NCI-H82 treated with DMSO at 0.1 percent for 48 hours (cell line): Measurements from ENCODE around the gene TMEM114.
"Not testable (repeated sequence)": the region's sequence is repeated elsewhere in the genome, so short reads cannot be mapped to it uniquely, and the experiment has no call there.

Experiments used
- DNase-seq: peaks from one replicate; lab custom pipeline; 2025; ENCODE audit not compliant: unreplicated experiment; lab: John Stamatoyannopoulos, UW

Gene TMEM114

GRCh38 chr16:8576141-8577004 lies 13.9 kb downstream of the TMEM114 start:
- DNase-seq, result no peak

DNA sequence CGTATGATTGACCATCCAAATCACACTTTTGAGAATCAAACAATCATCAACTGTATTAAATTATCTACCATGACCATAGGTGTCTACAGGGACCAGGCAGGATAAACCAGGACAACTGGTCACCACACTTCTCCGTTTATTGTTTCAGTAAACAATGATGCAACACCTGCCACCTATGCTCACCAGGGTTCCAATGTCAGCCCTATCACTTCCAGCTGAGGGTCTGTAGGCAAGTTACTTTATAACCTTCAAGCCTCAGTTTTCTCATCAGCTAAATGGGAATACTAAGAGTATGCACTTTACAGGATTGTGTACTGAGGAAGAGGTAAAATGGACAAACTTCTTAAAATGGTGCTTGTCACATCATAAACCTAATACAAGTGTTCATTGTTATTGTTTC lies 14.9 kb downstream of the TMEM114 start:
- no peak for DNase-seq

DNA sequence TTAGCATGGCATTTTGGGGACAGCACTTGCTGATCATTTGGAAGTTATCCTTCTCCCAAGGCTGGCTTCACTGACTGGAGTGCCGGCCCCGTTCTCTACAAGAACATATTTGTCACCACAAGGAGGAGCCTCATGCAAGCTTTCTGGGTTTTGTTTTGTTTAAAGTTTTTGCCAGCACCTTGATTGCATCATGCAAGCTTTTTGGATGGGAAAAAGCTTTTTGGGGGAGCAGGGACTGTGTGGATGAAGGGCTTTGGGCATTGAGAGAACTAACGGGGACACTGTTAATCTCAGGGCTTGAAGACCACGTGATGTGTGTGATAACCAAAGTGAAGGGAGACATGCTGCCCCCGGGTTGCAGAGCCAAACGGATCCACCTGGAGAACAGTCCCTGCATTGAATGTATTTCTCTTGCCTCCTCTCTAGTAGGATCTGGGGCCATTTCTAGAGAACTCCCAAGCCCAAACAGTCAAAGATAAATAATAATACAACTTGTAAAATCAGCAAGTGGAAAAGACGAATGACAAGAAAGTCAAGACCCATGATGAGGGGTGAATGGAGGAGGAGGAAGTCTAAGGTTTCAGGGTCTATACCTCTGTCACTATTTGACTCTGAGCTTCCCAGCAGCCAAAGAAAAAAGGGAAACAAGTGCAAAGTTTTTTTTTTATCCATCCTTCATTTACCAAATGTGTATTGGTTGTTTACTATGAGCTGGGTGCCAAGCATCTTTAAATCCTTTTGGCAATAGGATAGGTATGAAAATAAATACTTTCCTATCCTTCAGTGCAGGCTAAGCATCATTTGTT lies 17.2 kb downstream of the TMEM114 start:
- no peak for DNase-seq

DNA sequence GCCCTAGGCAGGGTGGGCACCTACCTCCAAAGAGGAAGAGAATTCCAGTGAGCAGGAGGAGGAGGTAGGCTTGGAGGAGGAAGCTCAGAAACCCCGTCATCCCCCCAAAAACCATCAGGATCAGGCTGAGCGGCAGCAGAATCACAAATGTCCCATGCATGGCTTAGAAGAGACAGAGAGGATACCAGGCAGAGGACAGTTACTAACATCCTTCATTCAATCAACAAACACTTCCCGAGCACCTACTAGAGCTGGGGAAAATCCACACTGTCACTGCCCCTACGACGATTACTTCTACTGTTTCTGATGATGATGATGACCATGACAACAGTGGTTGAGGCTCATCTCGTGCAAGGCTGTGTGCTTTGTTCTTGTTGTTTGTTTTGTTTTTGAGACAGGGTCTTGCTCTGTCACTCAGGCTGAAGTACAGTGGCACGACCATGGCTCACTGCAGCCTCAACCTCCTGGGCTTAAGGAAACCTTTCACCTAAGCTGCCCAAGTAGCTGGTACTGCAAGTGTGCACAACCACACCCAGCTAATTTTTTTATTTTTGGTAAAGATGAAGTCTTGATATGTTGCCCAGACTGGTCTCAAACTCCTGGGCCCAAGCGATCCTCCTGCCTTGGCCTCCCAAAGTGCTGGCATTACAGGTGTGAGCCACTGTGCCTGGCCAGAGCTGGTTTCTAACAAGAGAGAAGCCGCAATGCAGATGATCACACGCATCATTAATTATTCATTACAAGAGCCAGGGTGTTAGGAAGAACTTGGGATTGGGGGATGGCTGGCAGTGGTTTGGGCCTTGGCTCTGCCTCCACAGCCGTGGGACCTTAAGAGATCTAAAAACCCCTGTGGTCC lies 18.0 kb downstream of the TMEM114 start:
- DNase-seq, result no peak

DNA sequence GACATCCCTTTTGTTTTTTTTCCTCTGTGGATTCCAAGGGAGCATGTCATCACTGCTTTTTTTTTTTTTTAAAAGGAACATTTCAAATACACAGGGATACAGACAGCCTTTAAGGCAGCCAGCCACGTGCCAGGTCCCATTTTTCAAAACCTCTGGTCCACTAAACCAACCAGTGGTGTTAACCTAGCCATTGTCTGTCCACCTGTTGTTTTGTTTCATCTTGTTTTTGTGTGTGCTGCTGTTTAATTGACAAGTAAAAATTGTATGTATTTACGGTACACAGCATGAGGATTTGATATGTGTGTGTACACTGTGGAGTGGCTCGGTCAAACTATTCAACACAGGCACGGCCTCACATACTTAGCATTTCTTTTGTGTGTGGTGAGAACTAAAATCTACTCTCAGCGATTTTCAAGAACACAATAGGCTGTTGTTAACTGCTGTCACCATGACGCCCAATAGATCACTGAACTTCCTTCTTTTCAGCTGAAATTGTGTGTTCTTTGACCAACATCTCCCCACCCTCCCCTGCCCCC lies 19.2 kb downstream of the TMEM114 start:
- no peak for DNase-seq

GRCh38 chr16:8570393-8570792 lies 19.9 kb downstream of the TMEM114 start:
- not testable (repeated sequence) for DNase-seq

DNA sequence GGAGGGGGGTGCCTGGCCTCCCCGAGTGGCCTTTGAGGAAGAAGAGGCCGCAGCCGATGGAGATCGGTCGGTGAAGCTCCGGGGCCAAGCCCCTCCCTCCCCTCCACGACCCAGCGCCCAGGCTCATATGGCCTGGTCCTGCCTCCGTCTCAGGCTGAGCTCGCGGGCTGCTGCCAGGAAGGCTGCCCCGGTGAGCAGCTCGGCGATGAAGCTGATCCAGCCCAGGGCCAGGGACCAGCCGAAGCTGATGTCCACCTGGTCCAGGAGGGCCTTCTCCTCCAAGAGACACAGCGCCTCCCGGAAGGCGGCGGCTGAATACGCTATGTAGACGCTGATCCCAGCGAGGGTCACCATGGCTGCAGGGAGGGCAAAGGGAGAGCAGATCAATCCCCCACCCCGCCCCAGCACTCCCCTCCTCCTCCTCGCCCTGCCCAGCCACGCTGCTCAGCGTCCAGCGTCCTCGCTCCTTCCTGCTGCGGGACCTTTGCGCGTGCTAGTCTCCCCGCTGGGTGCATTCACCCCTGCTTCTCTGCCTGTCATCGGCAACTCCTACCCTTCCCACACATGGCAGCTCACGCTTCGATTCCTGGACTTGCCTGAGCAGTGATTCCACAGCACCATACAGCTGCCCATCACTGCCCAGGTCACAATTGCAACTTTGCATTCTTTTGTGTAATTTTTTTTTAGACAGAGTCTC lies 20.5 kb downstream of the TMEM114 start:
- DNase-seq, result no peak

- DNase-seq, result no peak
These were observed 22.1 kb downstream of the TMEM114 start for GRCh38 chr16:8568231-8568617.

GRCh38 chr16:8567355-8568230 lies 22.7 kb downstream of the TMEM114 start:
- peak; percentile 63 for DNase-seq

- no peak for DNase-seq
These were observed 24.8 kb downstream of the TMEM114 start for GRCh38 chr16:8565498-8565897.

DNA sequence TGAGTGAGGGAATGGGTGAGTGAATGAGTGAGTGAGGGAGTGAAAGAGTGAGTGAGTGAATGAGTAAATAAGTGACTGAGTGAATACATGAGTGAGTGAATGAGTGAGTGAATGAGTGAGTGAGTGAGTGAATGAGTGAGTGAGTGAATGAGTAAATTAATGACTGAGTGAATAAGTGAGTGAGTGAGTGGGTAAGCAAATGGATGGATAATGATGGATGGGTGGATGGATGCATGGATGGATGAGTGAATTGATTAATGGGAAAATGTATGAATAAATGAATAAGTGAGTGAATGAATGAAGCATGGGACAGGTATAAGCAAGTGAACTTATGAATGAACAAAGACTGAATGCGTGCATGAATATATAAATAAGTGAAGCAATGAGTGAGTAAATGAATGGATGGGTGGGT lies 25.4 kb downstream of the TMEM114 start:
- DNase-seq, result no peak

- DNase-seq, result not testable (repeated sequence)
These were observed 26.3 kb downstream of the TMEM114 start for GRCh38 chr16:8563944-8564540.

DNA sequence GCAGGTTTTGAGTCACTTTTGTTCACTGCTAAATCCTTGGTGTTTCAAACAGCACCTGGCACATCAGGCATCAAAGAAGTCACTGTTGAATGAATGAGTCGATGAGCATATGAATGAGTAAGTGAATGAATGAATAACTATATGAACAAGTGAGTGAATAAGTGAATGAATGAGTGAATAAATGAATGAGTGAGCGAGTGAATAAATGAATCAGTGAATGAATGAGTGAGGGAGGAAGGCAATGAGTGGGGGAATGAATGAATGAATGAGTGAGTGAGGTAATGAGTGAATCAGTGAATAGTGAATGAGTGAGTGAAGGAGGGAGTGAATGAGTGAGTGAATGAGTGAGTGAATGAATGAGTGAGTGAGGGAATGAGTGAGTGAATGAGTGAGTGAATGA lies 28.8 kb downstream of the TMEM114 start:
- DNase-seq, result no peak

- DNase-seq, result no peak
These were observed 34.9 kb downstream of the TMEM114 start for GRCh38 chr16:8555400-8555799.

DNA sequence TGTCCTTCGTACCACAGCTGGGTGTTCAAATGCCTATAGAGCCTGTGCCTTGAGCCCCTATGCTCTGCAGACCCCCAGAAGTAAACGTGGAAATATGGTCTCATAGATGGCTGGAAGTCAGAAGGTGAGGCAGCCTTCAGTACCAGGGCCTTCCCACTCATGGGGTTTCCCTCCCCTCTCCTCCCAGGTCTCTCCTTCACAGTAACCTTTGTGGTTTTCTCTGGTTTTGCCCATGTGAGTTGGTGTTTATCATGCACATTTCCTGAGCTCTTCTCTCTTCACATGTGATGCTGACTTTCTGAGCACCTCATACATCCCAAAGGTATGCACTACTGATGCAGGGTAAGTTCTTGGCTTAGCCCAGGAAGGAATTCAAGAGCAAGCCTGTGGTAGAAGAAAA lies 35.4 kb downstream of the TMEM114 start:
- DNase-seq, result no peak

- DNase-seq, result no peak
These were observed 36.3 kb downstream of the TMEM114 start for GRCh38 chr16:8554022-8554421.

GRCh38 chr16:8552487-8553221 lies 37.7 kb downstream of the TMEM114 start:
- DNase-seq, result no peak
